Left ventricle myocardium inferior (tissue), 1 donor: Measurements from ENCODE around the gene CUL2. TPM values are rescaled to one million over a fixed set of nuclear protein-coding genes. Genes with fewer than 3 reads are reported as not detected.
"Not testable (repeated sequence)": the region's sequence is repeated elsewhere in the genome, so short reads cannot be mapped to it uniquely, and the experiment has no call there.

Experiments
- DNase-seq: peaks from one replicate; pipeline ENCODE4 v3.0.0-alpha.2; 2020
- H3K27ac ChIP-seq: fragments of 200-600 bp; replicated peaks from 2 replicates; pipeline ENCODE4 v1.8.0; 2021
- H3K27me3 ChIP-seq: fragments of 200-600 bp; 2 replicates; pipeline ENCODE4 v1.8.0; 2021; ENCODE audit warnings: low read depth
- H3K36me3 ChIP-seq: fragments of 200-600 bp; 2 replicates; pipeline ENCODE4 v1.8.0; 2021
- H3K4me1 ChIP-seq: fragments of 200-600 bp; 2 replicates; pipeline ENCODE4 v1.8.0; 2021
- H3K4me3 ChIP-seq: fragments of 200-600 bp; 2 replicates; pipeline ENCODE4 v1.8.0; 2021; ENCODE audit warnings: mild to moderate bottlenecking, moderate library complexity
- H3K9me3 ChIP-seq: fragments of 200-600 bp; replicated peaks from 2 replicates; pipeline ENCODE4 v1.8.0; 2021
- intact Hi-C: fragments of 100-400 bp; cut with micrococcal nuclease; formaldehyde crosslinking; loops from one replicate; pipeline ENCODE4 v1.11.0; 2022
- total RNA-seq: library from RNA; stranded (reverse); fragmentation: NEBNext Ultra II Directional; extraction: Animal tissue kit (Norgen Biotek cat#: 25700); gene quantifications from one replicate; pipeline ENCODE4 v1.2.1, GENCODE V29; 2021
- TF ChIP-seq, protein P1 (sequence below): fragments of 200-600 bp; IDR thresholded peaks from 2 replicates; pipeline ENCODE4 v1.8.0; 2021; ENCODE audit warnings: antibody characterized with exemption, mild to moderate bottlenecking, borderline replicate concordance
- donor health status: DM: no; HTN: yes; CAD: no; lungs with severe emphysema.

The CUL2 gene
- total RNA-seq, 1 donor from 2014 or later = 35.9 TPM

DNA sequence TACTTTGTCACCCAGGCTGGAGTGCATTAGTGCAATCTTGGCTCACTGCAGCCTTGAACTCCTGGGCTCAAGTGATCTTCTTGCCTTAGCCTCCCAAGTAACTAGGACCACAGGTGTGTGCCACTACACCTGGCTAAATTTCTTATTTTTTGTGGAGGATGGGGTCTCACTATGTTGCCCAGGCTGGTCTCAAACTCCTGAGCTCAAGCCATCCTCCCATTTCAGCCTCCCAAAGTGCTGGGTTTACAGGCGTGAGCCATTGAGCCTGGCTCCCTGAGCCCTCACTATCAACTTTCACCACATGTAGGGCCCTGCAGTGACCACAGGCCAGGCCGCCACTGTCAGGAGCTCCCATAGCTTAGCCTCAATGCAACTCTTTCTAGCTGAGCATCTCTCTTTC is 110.2 kb downstream of the CUL2 start:
- peaks cover 12% of the 10 kb centered on the region for H3K9me3 ChIP-seq
- H3K4me1 ChIP-seq = no peaks in the 10 kb centered on the region
- DNase-seq = no peak
- no peak overlapping the region for H3K4me3 ChIP-seq
- TF ChIP-seq, protein P1, sequence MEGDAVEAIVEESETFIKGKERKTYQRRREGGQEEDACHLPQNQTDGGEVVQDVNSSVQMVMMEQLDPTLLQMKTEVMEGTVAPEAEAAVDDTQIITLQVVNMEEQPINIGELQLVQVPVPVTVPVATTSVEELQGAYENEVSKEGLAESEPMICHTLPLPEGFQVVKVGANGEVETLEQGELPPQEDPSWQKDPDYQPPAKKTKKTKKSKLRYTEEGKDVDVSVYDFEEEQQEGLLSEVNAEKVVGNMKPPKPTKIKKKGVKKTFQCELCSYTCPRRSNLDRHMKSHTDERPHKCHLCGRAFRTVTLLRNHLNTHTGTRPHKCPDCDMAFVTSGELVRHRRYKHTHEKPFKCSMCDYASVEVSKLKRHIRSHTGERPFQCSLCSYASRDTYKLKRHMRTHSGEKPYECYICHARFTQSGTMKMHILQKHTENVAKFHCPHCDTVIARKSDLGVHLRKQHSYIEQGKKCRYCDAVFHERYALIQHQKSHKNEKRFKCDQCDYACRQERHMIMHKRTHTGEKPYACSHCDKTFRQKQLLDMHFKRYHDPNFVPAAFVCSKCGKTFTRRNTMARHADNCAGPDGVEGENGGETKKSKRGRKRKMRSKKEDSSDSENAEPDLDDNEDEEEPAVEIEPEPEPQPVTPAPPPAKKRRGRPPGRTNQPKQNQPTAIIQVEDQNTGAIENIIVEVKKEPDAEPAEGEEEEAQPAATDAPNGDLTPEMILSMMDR = no peak
- H3K27ac ChIP-seq = no peak overlapping the region
- intact Hi-C loops = no loop called here
- no peaks in the 10 kb centered on the region for H3K36me3 ChIP-seq
- H3K27me3 ChIP-seq = peaks cover 4% of the 10 kb centered on the region

DNA sequence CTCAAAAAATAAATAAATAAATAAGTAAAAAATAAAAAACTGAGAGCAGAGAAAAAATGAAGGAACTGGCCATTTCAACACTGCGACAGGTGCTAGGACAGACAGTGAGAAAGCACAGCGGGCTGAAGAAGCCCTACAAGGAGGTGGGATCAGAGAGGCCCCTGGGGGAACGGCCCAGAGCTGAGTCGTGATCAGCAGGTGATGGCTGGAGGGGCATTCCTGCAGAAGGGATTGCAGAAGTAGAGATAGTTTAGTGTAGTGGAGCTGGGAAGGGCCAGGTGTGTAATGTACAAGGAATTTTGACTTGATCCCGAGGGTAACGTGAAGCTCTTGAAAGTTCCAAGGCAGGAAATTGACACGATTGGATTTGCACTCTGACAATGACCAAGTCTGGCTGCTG is 112.1 kb downstream of the CUL2 start:
- TF ChIP-seq, protein P1 = no peak
- peaks cover 4% of the 10 kb centered on the region for H3K27me3 ChIP-seq
- no peak overlapping the region for H3K27ac ChIP-seq
- no peaks in the 10 kb centered on the region for H3K9me3 ChIP-seq
- intact Hi-C loops = no loop called here
- DNase-seq = no peak
- H3K36me3 ChIP-seq = no peaks in the 10 kb centered on the region
- H3K4me1 ChIP-seq = no peaks in the 10 kb centered on the region
- H3K4me3 ChIP-seq = no peak overlapping the region

DNA sequence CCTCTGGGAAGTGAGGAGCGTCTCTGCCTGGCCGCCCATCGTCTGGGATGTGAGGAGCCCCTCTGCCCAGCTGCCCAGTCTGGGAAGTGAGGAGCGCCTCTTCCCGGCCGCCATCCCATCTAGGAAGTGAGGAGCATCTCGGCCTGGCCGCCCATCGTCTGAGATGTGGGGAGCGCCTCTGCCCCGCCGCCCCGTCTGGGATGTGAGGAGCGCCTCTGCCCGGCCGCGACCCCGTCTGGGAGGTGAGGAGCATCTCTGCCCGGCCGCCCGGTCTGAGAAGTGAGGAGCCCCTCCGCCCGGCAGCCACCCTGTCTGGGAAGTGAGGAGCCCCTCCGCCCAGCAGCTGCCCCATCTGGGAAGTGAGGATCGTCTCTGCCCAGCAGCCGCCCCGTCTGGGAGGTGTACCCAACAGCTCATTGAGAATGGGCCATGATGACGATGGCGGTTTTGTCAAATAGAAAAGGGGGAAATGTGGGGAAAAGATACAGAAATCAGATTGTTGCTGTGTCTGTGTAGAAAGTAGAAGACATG is 113.7 kb downstream of the CUL2 start:
- H3K36me3 ChIP-seq, H3K4me3 ChIP-seq, H3K27ac ChIP-seq, DNase-seq, H3K9me3 ChIP-seq, H3K4me1 ChIP-seq, intact Hi-C loops, H3K27me3 ChIP-seq: not testable (repeated sequence)

GRCh38 chr10:34974364-34975065 is 115.6 kb downstream of the CUL2 start:
- TF ChIP-seq, protein P1 = peak; percentile 6
- H3K9me3 ChIP-seq, H3K4me3 ChIP-seq, H3K36me3 ChIP-seq, H3K4me1 ChIP-seq, H3K27me3 ChIP-seq, H3K27ac ChIP-seq, intact Hi-C loops, DNase-seq: not testable (repeated sequence)

DNA sequence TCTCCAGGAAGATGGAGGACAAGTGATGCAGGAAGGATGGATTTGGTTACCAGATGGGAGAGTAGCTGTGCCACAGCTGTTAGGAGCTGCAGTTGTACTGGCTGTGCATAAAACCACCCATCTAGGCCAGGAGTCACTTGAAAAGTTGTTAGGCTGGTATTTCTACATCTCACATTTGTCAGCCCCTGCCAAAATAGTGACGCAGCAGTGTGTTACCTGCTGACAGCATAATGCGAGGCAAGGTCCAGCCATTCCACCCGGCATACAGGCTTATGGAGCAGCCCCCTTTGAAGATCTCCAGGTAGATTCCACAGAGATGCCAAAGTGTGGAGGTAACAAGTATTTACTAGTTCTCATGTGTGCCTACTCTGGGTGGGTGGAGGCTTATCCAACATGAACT is 116.4 kb downstream of the CUL2 start:
- DNase-seq, H3K4me1 ChIP-seq, H3K36me3 ChIP-seq, H3K9me3 ChIP-seq, intact Hi-C loops, H3K27ac ChIP-seq, H3K27me3 ChIP-seq, H3K4me3 ChIP-seq: not testable (repeated sequence)

- H3K27me3 ChIP-seq, H3K4me3 ChIP-seq, DNase-seq, H3K36me3 ChIP-seq, H3K4me1 ChIP-seq, intact Hi-C loops, H3K27ac ChIP-seq, H3K9me3 ChIP-seq: not testable (repeated sequence)
Measured at GRCh38 chr10:34973121-34973520, 117.0 kb downstream of the CUL2 start.

DNA sequence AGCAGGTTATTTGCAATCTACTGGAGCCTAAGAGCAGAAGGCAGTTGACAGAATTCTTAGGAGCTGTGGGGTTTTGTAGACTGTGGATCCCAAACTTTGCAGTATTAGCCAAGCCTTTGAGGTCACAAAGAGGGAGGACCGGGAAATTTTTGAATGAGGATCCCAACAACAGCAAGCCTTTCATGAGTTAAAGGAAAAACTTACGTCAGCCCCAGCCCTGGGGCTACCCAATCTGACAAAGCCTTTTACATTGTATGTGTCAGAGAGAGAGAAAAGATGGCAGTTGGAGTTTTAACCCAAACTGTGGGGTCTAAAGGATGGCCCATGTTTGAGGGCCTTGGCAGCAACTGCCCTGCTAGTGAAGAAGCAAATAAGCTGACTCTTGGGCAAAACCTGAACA is 117.5 kb downstream of the CUL2 start:
- H3K9me3 ChIP-seq, intact Hi-C loops, H3K4me3 ChIP-seq, H3K36me3 ChIP-seq, H3K27ac ChIP-seq, H3K27me3 ChIP-seq, DNase-seq: not testable (repeated sequence)
- peaks cover 11% of the 10 kb centered on the region for H3K4me1 ChIP-seq

DNA sequence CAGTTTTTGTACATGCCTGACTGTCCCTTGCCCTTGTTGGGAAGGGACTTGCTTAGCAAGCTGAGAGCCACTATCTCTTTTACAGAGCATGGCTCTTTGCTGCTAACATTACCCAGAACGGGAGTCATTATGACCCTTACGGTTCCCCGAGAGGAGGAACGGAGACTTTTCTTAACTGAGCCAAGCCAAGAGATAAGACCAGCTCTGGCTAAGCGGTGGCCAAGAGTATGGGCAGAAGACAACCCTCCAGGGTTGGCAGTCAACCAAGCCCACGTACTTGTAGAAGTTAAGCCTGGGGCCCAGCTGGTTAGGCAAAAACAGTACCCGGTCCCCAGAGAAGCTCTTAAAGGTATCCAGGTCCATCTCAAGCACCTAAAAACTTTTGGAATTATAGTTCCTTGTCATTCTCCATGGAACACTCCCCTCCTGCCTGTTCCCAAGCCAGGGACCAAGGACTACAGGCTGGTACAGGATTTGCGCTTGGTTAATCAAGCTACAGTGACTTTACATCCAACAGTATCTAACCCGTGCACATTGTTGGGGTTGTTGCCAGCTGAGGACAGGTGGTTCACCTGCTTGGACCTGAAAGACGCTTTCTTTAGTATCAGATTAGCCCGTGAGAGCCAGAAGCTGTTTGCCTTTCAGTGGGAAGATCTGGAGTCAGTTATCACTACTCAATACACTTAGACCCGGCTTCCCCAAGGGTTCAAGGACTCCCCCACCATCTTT is 118.4 kb downstream of the CUL2 start:
- H3K9me3 ChIP-seq, H3K36me3 ChIP-seq, intact Hi-C loops, H3K27me3 ChIP-seq, H3K4me3 ChIP-seq: not testable (repeated sequence)
- peak overlapping the region; percentile 15 for H3K27ac ChIP-seq
- peaks cover 16% of the 10 kb centered on the region for H3K4me1 ChIP-seq
- DNase-seq = peak; percentile 34
